Body of pancreas (tissue), 4 donors: ENCODE results near the gene LRRC23.

Experiments
- CTCF ChIP-seq, 7 experiments: fragments of 450-650 bp in 4 of 7; fragments of 200-600 bp in 3 of 7; sonication (generic) in 3 of 7; IDR thresholded peaks; one replicate each; pipeline ENCODE4 v1.5.1; 2016 to 2019; ENCODE audit warnings: antibody characterized with exemption in 7 of 7
- POLR2A ChIP-seq, 3 donors: fragments of 450-650 bp; IDR thresholded peaks; one replicate each; pipeline ENCODE4 v1.6.1; 2016; ENCODE audit warnings: antibody characterized with exemption in 3 of 3, mild to moderate bottlenecking in 2 of 3

DNA sequence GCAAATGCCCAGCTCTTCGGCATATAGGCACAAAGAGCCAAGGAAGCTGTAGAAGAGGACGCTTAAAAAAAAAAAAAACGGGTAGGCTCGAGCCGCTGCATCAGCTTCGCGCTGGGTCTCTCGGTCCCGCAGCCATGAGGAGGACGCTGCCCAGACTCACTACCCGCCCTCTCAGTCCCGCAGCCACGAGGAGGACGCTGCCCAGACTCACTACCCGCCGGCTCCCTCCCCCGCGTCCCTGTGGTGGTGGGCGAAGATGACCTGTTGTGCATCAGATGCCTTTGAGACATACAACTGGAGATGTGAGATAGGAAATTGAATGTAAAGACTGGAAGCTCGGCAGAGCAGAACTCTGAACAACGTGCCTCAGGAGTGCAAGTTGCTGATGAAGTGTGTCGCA is 20.1 kb upstream of the LRRC23 start:
- TF ChIP-seq CTCF (IDR thresholded peaks at IDR 0.05) (no peak), POLR2A (IDR thresholded peaks at IDR 0.05) (no peak)
